GM18517 (cell line): ENCODE results near the gene ACOT7.

Source experiments
- ATAC-seq: cut with Tn5 transposase; IDR thresholded peaks from one replicate; pipeline ENCODE4 v1.9.1; 2021; ENCODE audit warnings: mild to moderate bottlenecking, moderate library complexity; ENCODE audit not compliant: unreplicated experiment

Gene ACOT7

GRCh38 chr1:6294080-6294889 lies 99.3 kb downstream of the ACOT7 start:
- ATAC-seq = no peak

GRCh38 chr1:6292102-6292501 lies 101.5 kb downstream of the ACOT7 start:
- no peak for ATAC-seq

GRCh38 chr1:6288665-6289064 lies 104.9 kb downstream of the ACOT7 start:
- no peak for ATAC-seq

GRCh38 chr1:6288026-6288425 lies 105.5 kb downstream of the ACOT7 start:
- no peak for ATAC-seq

- ATAC-seq = no peak
Observed at GRCh38 chr1:6287431-6287886, 106.1 kb downstream of the ACOT7 start.

- ATAC-seq = no peak
Observed at GRCh38 chr1:6287029-6287428, 106.5 kb downstream of the ACOT7 start.

DNA sequence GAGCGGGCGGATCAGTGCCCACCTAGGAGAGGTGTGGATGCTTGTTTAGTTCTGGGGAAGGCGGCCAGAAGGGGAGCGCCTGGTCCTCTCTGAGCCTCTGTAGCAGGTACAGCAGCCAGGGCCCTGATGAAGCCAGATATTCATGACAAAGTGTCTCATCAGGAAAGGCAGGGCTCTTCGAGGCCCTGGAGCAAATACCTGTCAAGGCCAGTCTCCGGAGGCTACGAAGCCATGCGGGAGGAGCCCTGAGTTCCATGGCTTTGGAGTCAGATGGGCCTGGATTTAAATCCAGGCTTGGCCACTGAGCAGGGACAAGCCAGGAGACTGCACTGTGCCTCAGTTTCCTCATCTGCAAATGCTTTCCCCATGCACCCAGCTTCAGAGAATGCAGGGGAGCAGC lies 107.3 kb downstream of the ACOT7 start:
- ATAC-seq = no peak

DNA sequence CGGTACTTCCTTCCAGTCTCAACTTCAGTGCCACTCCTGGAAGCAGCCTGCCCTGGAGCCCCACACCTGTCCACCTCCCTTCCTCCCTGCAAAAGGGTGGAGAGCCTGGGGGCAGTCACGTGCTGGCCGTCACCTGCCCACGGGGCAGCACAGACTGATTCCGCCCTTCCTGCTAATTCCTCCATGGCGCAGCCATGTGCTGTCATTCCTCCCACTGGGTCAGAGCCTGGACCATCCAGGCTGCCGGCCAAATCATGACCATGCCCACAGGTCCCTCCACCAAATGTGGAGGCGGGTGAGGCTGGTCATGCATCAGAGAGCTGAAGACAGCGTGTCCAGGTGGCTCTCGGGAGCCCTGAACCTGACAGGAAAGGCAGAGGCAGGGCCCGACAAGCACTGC lies 108.2 kb downstream of the ACOT7 start:
- no peak for ATAC-seq

- ATAC-seq = no peak
Observed at GRCh38 chr1:6282577-6283270, 110.8 kb downstream of the ACOT7 start.

GRCh38 chr1:6281511-6282402 lies 111.8 kb downstream of the ACOT7 start:
- ATAC-seq = no peak

GRCh38 chr1:6280761-6281451 lies 112.7 kb downstream of the ACOT7 start:
- ATAC-seq = no peak

GRCh38 chr1:6279613-6280383 lies 113.8 kb downstream of the ACOT7 start:
- no peak for ATAC-seq

DNA sequence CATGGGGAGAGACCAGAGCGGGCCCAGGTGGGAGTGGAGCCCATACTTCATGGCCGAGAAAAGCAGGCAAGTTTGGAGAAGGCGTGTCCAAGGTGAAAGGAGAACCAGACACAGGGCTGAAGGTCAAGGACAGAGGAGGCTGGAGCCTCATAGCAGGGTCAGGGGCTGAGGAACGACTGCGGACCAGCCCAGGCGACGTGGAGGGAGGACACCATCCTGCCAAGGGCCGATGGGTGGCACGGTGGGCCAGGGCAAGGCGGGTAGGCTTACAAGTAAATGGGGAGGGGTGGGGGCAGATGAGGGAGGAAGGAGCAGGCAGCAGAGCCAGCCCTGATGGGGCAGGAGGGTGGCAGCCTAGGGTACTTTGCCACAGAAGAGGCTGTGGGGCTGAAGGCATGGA lies 114.5 kb downstream of the ACOT7 start:
- no peak for ATAC-seq

GRCh38 chr1:6278263-6278662 lies 115.3 kb downstream of the ACOT7 start:
- ATAC-seq = no peak

DNA sequence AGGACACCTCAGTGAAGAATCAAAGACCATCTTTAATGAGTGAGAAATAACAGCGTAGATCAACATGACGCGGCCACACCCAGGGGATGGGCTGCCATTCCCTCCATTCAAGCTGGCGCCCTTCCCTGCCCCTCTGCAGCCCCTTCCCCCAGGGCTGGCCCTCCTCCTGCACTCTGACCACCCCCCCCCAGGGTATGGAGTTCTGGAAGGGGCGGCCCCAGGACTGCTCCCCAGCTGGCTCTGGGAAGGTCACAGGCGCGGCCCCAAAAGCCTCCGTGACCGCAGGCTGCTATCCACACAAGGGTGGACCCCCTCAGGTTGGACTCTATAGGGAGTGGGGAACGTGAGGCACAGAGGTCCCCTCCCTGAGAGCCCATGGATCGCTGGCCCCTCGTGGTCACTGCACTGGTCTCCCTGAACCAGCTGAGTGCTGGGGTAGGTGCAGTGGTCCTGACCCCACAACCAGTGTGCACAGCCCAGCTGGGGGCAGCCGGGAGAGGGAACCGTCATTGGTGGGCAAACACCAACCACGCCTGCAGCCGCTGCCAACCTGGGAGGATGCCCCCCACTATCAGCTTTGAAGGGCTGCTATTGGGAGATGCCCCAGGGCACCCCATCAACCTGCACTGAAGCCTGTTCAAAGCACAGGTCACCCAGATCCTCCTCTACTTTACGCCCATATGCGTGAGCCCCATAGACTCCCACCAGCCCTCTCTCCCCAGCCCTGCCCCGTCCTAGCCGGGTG lies 116.6 kb downstream of the ACOT7 start:
- ATAC-seq = no peak

GRCh38 chr1:6275826-6276782 lies 117.5 kb downstream of the ACOT7 start:
- no peak for ATAC-seq

GRCh38 chr1:6274622-6275139 lies 118.9 kb downstream of the ACOT7 start:
- no peak for ATAC-seq

DNA sequence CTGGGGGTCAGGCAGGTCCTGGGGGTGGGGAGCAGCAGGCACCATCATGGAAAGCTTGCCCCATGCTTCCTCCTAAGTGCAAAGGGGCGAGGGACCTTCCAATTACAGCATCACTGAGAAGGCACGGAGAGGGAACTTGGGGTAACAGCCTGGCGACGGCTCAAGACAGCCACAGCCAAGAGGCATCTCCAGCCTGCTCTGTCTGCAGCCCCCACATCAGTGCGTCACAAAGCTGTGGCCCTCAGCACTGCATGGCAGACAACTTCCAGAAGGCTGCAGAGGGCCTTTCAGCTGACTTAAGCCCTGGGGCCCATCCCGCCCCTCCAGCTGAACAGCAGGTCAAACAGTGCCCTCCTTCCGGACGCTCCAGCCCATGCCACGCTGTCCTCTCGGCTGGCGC lies 119.5 kb downstream of the ACOT7 start:
- ATAC-seq = no peak
